HG03565 (cell line): ENCODE measurements around the gene LLGL2.

Source experiments
- ATAC-seq: cut with Tn5 transposase; IDR thresholded peaks from one replicate; pipeline ENCODE4 v1.9.1; 2021; ENCODE audit warnings: mild to moderate bottlenecking, moderate library complexity; ENCODE audit not compliant: unreplicated experiment

Gene LLGL2

DNA sequence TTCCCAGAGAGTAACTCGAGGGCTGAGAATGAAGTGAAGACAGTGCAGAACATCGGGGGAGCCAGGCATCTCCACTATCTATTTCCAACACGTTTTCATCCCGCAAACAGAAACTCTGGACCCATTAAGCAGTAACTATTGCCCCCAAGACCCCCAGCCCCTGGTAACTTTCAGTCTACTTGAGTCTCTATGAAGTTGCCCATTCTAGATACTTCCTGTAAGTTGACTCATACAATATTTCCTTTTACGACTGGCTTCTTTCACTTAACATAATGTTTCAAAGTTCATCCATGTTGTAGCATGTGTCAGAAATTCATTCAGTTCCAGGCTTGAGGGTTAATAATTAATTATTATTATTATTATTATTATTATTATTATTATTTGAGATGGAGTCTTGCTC lies 81.6 kb downstream of the LLGL2 start:
- ATAC-seq = no peak

DNA sequence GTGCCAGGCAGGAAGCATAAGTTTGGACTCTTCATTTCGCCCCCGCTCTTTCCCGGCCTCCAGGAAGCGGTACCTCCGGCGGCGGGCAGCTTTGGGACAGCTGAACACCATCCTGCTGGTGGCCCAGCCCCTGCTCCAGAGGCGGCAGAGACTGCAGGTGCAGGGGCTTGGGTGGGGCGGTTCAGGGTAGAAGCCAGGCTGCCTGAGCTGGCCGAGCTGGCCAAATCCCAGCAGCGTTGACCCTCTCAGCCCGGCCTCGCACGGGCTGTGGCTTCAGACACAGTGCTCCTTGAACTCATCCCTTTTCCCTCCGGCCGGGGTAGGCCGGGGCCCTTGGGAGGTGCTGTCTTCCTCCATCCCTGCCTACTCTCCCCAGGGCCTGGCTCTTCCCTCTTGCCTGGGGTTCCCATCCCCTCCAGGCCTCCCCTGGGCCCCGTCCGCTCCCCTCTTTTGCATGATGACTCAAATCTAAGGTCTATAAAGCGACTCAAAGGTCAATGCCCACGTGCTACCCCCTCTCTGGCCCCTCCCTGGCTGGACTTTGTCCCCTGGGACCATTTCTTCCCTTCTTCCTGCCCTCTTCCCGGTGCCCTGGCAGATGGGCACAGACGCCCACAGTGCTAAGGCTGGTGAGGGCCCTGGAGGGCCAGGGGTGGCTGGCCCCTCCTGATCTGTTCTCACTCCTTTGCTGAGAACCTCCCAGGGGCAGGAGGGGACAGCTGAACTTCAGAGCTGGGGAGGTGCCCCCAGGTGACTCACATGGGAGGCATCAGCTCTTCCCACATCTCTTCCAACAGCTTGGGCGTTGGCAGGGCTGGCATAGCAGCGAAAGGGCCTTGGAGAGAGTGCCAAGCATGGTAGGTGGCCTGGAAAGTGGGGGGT lies 84.8 kb downstream of the LLGL2 start:
- no peak for ATAC-seq

DNA sequence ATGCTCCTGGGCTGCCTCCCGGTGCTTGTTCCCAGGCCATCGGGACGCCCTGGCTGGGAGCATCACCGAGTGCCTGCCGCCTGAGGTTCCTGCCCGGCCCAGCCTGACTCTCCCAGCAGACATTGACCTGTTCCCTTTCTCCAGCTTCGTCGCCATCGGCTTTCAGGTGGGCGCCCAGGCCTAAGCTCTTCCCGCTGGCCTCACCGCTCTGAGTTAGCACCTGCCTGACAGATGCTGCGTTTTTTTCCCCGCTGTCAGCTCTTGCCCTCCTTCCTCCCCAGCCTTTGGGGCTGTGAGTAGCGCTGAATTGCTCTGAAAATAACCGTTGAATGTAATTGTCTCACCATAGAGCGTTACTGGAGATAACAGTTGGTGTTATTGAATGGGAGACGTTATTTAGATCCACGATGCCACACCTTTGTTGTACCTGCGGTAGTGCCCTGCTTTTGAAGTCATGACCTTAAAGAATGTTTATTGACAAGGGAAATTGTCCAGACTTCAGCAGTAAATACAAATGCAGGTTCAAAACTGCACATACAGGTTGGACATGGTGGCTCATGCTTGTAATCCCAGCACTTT lies 86.4 kb downstream of the LLGL2 start:
- no peak for ATAC-seq

DNA sequence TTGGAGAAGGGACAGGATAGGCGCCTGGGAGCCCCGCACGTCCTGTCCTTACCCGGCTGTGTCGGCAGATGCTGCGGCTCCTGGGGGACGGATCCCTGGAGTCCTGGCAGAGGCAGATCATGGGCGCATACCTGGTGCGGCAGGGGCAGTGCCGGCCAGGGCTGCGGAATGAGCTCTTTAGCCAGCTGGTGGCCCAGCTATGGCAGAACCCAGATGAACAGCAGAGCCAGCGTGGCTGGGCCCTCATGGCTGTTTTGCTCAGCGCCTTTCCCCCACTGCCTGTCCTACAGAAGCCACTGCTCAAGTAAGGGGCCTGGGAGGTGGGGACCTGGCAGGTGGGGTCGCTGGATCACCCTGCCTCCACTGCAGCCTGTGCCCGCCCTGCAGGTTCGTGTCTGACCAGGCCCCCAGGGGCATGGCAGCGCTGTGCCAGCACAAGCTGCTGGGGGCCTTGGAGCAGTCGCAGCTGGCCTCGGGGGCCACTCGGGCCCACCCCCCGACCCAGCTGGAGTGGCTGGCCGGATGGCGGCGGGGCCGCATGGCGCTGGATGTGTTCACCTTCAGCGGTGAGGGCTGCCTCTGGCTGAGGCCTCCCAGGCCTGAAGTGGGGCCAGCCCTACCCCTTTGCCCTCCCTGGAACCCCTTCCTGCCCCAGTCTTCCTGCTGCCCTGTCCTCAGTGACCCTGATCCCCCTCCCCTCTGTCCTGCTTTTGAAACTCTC lies 87.6 kb downstream of the LLGL2 start:
- ATAC-seq = no peak

DNA sequence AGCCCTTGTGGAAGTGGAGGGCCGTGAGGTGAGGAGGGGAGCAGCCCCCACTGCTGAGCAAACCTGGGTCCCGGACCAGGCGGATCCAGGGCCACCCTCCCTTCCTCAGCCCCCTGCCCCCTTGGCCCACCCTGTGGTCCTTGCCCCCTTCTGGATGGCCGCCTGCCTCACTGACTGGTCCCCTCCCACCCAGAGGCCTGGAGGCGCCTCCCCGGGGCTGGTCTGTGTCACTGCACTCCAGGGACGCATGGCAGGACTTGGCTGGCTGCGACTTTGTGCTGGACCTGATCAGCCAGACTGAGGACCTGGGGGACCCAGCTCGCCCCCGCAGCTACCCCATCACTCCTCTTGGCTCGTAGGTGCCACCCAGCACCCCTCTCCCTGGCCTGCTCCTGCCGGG lies 88.5 kb downstream of the LLGL2 start:
- no peak for ATAC-seq

DNA sequence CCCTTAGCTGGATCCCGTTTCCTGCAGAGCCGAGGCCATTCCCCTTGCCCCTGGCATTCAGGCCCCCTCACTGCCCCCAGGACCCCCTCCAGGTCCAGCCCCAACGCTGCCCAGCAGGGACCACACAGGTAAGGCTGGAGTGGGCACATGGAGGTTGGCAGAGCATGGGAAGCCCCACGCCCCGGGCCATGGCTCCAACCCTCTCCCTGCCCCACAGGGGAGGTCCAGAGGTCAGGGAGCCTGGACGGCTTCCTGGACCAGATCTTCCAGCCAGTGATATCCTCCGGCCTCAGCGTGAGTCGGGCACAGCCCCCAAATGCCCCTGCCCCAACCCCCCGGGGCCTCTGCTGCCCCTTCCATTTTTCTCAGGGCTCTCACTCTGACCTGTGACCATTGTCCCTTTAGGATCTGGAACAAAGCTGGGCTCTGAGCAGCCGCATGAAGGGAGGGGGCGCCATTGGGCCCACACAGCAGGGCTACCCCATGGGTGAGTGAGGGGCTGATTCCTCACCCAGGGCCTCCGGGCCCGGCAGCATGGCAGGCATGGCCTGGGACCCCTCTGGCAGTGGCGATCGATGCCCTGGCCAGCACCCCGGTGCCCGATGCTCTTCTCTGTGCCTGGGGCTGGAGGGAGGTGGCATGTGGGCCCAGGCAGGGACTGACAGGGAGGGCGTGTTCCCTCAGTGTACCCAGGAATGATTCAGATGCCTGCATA lies 89.2 kb downstream of the LLGL2 start:
- no peak for ATAC-seq

DNA sequence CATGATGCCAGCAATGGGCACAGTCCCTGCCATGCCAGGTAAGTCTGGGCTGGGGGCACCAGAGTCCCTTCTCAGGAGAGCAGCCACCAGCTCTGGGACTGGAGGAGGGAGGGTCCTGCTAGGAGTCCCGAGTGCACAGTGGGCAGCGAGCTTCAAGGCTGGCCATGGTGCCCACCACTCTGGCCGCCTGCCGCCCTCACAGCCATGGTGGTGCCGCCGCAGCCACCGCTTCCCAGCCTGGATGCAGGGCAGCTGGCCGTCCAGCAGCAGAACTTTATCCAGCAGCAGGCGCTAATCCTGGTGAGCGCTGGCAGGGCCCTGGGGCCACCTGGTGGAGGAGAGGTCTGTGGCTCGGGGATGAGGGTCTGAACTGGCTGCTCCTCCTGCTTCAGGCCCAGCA lies 89.8 kb downstream of the LLGL2 start:
- no peak for ATAC-seq

DNA sequence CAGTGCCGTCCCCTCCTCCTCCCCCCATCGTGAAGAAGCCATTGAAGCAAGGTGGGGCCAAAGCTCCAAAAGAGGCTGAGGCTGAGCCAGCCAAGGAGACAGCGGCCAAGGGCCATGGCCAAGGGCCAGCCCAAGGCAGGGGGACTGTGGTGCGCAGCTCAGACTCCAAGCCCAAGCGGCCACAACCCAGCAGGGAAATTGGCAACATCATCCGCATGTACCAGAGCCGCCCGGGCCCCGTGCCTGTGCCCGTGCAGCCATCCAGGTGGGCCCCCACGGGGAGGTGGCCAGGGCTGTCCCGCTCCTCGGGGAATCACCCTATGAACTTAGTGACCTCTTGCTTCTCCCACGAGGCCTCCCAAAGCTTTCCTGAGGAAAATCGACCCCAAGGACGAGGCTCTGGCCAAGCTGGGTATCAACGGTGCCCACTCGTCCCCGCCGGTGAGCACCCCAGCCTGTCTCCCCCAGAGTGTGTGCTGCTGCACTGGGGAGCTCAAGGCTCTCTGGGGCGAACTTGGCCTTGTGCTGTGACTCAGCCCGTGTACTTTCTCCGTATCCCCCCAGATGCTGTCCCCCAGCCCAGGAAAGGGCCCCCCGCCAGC lies 91.1 kb downstream of the LLGL2 start:
- no peak for ATAC-seq

DNA sequence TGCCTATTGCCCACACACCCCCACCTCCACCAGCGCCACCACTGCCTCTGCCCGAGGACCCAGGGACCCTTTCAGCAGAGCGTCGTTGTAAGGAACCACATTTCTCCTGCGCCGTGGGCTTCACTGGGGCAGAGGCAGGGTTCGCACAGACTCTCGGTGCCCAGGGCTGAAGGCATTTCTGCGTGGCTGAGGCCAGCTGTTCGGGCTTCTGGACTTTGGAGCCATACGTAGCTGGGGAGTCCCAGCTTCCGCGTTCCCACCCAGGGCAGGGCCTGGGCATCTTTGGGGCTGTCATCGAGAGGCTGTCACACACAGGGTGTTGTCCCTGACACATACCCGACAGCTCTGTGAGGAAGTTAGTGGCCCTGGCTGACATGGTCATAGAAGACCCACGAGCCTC lies 91.7 kb downstream of the LLGL2 start:
- ATAC-seq = no peak

DNA sequence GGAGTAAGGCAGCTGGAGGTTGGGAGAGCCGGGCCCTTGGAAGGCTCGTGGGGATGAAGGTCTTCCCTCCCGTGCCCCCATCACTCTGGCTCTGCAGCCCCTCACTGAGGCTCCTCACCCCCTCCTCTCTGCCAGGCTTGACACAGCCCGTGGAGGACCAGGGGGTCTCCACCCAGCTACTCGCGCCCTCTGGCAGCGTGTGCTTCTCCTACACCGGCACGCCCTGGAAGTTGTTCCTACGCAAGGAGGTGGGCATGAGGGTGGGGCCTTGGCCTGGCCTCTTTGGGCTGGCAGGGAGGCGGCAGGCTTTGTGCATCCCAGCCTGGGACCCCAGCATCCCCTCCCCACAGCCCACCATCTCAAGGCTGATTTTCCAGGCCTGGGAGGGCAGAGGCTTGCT lies 92.2 kb downstream of the LLGL2 start:
- no peak for ATAC-seq

DNA sequence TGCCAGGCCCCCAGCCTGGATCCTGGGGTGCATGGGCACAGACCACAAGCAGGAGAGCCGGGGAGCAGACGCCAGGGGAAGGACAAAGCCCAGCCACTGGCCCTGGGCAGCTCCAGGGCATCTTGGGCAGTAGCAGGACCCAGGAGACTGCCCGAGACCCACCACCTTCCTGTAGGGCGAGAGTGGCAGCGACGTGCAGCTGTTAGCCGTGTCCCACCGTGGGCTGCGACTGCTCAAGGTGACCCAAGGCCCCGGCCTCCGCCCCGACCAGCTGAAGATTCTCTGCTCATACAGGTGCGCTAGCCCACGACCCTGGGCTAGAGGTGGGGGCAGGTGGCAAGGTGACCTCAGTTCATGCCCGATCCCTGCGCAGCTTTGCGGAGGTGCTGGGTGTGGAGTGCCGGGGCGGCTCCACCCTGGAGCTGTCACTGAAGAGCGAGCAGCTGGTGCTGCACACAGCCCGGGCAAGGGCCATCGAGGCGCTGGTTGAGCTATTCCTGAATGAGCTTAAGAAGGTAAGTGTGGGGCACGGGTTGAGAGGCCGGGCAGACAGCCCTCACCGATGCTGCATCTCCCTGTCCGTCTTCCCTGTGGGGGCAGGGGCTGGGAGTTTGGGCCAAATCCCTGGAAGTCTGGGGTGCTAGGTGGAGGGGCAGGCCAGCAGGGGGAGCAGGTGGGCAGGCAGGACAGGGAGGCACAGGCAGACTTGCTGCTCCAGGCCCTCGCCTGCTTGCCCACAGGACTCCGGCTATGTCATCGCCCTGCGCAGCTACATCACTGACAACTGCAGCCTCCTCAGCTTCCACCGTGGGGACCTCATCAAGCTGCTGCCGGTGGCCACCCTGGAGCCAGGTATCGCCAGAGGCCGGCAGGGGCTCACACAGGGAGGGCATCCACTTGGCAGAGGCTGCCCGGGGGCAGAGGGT lies 94.3 kb downstream of the LLGL2 start:
- no peak for ATAC-seq

DNA sequence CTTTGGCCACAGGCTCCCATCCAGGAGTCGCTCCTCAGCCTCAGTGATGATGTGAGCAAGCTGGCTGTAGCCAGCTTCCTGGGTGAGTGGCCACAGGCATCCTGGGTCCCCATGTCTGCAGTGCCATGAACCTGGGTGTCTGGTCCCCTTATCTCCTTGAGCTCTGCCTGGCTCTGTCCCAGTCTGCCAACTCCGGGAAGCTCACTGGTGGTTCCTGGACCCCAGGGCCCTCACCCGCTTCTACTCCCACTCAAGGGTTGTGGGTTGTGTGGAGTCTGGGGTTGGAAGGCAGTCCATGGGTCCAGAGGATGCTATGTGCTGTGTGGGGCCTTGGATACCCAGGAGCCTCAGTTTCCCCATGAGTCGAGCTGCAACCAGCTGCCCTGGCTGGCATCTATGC lies 96.0 kb downstream of the LLGL2 start:
- no peak for ATAC-seq

DNA sequence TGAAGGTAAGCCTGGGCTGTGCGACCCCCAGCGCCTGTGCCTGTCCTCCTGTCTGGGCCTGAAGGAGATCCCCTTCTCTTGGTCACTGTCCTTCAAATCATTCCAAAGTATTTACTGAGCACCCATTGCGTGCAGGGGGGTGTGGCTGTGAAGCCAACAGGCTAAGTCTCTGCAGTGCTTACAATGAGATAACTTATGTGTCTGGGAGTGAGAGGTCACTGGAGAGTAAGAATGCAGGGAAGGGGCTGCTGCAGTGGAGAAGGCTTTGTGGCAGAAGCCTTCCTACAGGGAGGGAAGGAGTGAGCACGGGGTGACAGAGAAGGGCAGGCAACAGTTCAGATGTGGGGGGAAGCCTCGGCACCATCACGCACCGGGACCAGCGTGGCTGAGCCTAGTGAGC lies 96.6 kb downstream of the LLGL2 start:
- no peak for ATAC-seq

DNA sequence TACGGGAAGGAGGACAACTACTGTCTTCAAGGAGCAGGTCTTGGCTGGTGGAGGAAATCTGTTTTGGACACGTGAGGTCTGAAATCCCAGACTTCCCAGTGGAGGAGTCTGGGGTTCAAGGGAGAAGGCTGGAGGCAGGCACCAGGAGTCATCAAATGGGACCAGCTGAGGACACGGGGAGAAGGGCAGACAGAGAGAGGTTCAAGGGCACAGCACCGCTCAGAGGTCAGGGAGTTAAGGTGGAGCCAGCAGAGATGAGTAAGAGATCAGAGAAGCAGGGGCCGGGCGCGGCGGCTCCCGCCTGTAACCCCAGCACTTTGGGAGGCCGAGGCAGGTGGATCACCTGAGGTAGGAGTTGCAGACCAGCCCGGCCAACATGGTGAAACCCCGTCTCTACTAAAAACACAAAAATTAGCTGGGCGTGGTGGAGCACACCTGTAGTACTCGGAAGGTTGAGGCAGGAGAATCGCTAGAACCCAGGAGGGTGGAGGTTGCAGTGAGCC lies 97.3 kb downstream of the LLGL2 start:
- ATAC-seq = no peak

DNA sequence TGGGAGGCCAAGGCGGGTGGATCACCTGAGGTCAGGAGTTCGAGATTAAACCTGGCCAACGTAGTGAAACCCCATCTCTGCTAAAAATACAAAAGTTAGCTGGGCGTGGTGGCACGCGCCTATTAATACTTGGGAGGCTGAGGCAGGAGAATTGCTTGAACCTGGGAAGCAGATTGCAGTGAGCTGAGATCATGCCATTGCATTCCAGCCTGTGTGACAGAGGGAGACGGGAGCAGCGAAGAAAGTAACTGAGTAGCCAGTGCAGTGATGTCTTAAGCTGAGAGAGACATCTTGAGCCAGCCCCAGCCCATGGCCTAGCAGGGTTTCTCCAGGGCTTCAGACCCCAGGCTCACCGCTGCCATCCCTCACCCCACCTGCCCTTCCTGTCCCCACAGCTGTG lies 97.9 kb downstream of the LLGL2 start:
- no peak for ATAC-seq

DNA sequence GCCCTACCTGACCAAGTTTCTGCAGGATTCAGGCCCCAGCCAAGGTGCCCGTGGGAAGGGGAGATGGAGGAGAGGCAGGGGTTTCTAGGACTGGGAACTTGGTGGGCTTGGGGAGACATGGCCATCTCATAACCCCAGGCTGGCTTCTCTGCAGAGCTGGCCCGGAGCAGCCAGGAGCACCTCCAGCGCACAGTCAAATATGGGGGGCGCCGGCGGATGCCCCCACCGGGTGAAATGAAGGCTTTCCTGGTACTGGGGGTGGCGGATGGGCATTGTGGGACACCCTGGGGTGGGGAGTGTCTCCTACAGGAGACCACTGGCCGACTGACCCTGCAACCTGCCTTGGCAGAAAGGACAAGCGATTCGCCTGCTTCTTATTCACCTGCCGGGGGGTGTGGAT lies 98.5 kb downstream of the LLGL2 start:
- ATAC-seq = no peak
